Inferior parietal cortex (tissue), 1 donor: ENCODE data around the gene LRFN5.

ENCODE experiments used
- DNase-seq: peaks from one replicate; pipeline ENCODE4 v3.0.0-alpha.2; 2016; ENCODE audit errors: extremely low spot score

The LRFN5 gene

GRCh38 chr14:41773536-41774279 is 167.0 kb downstream of the LRFN5 start:
- no peak for DNase-seq

DNA sequence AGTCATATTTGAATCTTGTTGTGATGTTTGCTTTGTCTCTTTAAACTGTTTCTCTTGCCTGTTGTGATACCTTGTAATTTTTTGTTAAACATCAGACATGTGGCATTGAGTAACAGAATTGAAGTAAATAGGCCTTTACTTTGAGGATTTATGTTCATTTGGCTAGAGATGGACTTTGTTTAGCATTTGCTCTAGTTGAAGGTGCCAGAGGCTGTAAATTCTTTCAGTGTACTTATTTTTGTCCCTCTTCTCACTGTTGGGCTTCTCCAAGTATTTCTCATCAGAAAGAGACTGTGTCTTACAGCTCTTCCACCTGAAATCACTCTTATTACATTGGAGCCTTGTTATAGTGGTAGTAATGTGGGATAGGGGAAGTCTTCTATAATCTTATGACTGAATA is 175.8 kb downstream of the LRFN5 start:
- no peak for DNase-seq

DNA sequence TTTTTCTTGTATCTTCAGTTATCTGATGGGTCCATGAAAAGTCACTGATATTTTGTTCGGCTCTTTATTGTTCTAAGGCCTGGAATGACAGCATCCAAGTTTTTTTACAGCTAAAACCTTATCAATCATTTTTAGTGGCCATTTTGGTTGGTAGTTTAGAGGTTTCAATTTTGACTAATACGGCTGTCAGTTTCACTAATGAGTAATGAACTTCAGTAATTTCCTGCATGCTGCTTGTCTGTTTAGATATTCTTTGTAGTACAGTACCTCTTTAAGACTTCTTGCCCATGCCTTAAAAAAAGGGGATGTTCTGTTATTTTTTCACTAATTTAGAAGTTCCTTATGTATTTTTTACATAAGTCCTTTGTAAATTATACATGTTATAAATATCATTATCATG is 176.7 kb downstream of the LRFN5 start:
- DNase-seq = no peak

DNA sequence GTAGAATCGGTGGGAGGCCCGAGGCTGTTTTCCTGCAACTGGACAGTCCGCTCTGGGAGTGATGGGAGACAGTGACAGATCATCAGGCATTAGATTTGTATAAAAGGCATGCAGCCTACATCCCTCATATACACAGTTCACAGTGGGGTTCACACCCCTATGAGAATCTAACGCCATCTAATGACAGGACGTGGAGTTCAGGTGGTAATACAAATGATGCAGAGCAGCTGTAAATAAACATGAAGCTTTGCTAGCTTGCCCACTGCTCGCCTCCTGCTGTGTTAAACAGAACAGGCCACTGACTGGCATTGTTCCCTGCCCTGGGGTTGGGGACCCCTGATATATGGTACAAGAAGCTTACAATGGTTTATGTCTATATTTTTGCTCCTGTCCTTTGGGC is 179.0 kb downstream of the LRFN5 start:
- no peak for DNase-seq

DNA sequence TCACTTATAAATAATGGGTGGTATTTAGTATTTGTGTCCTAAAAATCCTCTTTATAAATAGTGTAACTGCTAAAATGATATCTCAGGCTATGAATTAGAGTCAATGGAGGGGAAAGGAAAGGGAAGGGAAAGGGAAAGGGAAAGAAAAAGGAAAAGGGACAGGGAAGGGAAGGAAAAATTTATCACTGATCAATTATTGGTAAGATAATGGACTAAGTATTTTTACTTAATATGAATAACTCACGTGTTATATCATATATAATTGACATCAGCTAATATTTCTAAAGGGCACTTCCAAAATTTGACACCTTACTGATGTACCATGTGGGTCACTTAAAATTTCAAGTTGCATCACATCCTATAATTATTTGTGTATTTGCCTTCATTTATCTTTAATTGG is 193.1 kb downstream of the LRFN5 start:
- no peak for DNase-seq

DNA sequence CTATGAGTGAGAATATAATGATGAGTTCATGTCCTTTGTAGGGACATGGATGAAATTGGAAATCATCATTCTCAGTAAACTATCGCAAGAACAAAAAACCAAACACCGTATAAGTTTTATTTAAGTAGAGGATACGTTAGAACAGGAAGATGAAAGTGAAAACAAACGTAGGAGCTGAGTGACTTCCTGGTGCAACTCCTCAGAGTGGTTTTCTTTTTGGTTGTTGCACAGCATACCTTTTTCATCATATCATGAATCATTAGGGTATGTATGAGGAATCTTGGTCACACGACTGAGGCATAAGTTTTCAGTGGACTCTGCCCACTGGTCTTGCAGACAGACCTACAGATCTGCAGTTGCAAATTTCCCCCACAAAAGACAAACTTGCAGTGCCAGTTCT is 199.0 kb downstream of the LRFN5 start:
- DNase-seq = no peak

- no peak for DNase-seq
Observed at GRCh38 chr14:41806366-41806975, 199.8 kb downstream of the LRFN5 start.

- no peak for DNase-seq
Observed at GRCh38 chr14:41810362-41810761, 203.7 kb downstream of the LRFN5 start.

DNA sequence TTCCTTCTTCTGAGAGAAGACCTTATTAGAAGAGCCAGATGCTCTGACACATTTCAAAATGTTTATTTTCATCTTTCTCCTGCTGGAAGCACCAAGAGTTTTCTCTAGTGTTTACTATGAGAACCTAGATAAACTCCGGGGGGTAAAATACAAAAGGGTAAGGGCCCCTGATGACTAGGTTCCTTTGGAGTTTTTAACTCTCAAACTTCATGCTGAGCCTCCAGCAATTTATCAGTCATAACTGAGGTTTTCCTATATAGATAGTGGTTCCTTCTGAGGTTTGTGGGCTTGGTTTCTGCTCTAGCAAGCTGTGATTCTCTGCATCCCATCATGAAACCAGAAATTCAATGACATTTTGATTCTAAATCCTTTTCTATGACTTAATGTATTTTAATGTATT is 210.9 kb downstream of the LRFN5 start:
- no peak for DNase-seq

- no peak for DNase-seq
Observed at GRCh38 chr14:41824441-41824840, 217.8 kb downstream of the LRFN5 start.

GRCh38 chr14:41825622-41826021 is 218.9 kb downstream of the LRFN5 start:
- DNase-seq = no peak

- DNase-seq = no peak
Observed at GRCh38 chr14:41830714-41831406, 224.2 kb downstream of the LRFN5 start.

DNA sequence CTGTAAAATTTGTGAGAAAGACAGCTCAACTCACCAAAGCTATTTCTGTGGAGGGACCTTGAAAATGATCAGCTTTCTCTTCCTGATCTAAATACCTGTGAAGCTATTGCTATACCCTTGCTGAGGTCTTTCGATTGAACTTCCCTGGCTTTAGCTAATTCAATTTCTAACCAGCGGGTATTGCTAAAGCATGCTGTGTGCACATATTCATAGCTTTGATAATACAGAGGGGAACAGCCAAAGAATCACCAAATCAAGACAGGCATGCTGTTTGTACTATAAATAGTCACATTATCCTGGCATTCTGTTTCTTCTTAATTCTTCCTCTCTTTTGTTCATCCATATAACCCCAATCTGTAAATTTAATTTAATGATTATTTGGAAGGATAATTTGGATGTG is 233.0 kb downstream of the LRFN5 start:
- DNase-seq = no peak

DNA sequence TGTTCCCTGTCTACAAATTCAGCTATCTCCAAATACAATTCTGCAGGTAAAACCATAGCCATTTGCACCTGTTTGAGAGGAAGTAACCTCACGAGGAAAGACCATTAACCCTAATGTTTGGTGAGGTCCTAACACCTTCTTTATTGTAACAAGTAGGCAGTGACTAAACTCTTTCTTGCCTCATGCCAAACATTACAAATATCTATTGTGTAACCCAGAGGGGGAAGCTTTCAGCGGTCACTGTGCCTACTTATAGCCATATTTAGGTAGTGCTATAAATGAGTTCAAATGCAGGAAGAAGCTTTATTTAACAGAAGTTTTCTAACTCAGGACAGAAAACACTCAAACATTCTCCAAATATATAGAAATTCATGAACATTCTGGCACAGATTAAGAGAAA is 252.7 kb downstream of the LRFN5 start:
- DNase-seq = no peak

GRCh38 chr14:41860586-41860985 is 253.9 kb downstream of the LRFN5 start:
- DNase-seq = no peak

- no peak for DNase-seq
Observed at GRCh38 chr14:41865894-41866293, 259.2 kb downstream of the LRFN5 start.

DNA sequence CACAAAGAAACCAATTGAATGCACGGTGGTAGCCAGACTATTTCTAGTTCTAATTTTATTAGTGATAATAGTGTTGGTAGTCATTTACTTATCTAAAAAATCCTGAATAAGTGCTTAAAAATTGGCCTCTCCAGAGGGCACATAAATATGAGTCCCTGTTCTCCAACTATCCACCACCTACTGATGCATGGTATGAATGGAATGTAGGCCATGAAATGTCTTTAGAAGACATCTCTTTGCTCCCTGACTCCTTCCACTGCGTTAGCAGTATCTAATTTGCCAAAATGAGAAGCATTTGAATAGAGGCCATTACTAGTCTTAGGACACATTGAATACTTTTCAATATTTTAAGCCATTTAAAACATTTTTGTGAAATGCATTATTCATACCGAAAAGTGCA is 261.7 kb downstream of the LRFN5 start:
- no peak for DNase-seq

DNA sequence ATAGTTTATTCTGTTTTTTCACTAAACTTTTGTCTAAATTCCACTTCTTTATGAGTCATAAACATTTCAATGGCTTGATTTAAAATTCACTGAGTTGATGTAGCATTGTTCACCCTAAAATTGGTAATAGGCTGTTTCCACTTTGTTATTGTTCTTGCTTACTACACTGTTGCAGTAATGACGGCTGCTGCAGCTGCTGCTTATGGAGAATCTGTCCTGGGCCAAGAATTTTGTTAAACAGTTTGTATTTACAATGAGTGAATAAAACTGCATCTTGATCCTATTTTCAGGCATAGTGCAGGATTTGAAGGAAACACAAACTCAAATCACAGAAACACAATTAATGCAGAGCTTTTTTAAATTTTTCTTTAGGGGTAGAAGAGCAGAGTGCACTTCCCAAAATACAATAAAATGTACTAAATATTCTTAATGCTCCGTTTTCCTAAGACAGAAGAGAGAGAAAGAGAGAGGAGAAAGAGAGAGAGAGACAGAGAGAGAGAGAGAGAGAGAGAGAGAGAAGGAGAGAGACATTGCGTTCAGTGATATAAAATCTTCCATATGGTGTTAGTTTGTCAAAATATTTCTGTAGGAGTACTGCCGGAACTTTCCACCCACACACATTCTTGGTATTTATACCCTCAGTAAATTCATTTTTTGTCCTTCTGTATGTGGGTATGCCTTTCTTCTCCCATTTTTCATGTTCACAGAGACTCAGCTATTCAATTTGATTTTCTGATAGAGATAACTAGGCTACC is 266.4 kb downstream of the LRFN5 start:
- peak; percentile 21 for DNase-seq

GRCh38 chr14:41873686-41874317 is 267.1 kb downstream of the LRFN5 start:
- DNase-seq = no peak

GRCh38 chr14:41875116-41875515 is 268.4 kb downstream of the LRFN5 start:
- DNase-seq = peak; percentile 25

DNA sequence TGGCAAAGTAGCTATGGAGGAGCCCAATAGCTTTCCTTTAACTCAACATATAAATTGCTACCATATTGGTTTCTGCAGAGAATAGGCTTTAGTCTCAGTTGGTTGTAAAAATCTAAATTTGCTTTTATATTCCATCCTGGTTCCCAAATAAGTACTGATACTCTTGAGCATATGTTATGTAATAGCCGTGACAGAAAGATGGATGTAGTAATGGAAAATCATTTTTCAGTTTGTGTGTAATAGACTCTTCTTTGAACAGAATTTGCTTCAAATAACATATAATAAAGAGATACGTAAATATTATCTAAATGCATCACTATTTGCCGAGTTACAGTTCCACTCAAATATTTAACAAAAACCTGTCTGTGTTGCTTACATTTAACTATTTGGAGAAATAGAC is 271.6 kb downstream of the LRFN5 start:
- DNase-seq = no peak

GRCh38 chr14:41891624-41892023 is 284.9 kb downstream of the LRFN5 start:
- DNase-seq = no peak
